ENCODE data around the gene NEK7.

The NEK7 gene

GRCh38 chr1:198363625-198364151 is 206.9 kb downstream of the NEK7 start:
- DNase-seq = no peak

GRCh38 chr1:198364471-198364870 is 207.7 kb downstream of the NEK7 start:
- no peak for DNase-seq

GRCh38 chr1:198367296-198367695 is 210.5 kb downstream of the NEK7 start:
- no peak for DNase-seq

- DNase-seq = no peak
Measured at GRCh38 chr1:198370996-198371395, 214.2 kb downstream of the NEK7 start.

Measured in NCI-H2171 treated with DMSO at 0.1 percent for 48 hours (cell line).